TTC549 (cell line): ENCODE data around the gene STX10.

ENCODE experiments used
- FAIRE-seq: peaks from 2 replicates; lab custom pipeline; 2012; peaks lifted over from hg19 to GRCh38; lab: Jason Lieb, UNC

STX10 gene

GRCh38 chr19:13139633-13140311 lies 10.4 kb downstream of the STX10 start:
- no peak for FAIRE-seq

- no peak for FAIRE-seq
Measured at GRCh38 chr19:13138916-13139198, 11.3 kb downstream of the STX10 start.

GRCh38 chr19:13138171-13138915 lies 11.8 kb downstream of the STX10 start:
- no peak for FAIRE-seq

- no peak for FAIRE-seq
Measured at GRCh38 chr19:13137290-13137794, 12.8 kb downstream of the STX10 start.

GRCh38 chr19:13135068-13136062 lies 14.8 kb downstream of the STX10 start:
- no peak for FAIRE-seq

GRCh38 chr19:13134626-13135025 lies 15.5 kb downstream of the STX10 start:
- no peak for FAIRE-seq

- FAIRE-seq = no peak
Measured at GRCh38 chr19:13133241-13133870, 16.8 kb downstream of the STX10 start.

- no peak for FAIRE-seq
Measured at GRCh38 chr19:13132471-13133180, 17.5 kb downstream of the STX10 start.

GRCh38 chr19:13130886-13131490 lies 19.2 kb downstream of the STX10 start:
- FAIRE-seq = no peak

- no peak for FAIRE-seq
Measured at GRCh38 chr19:13129384-13129783, 20.8 kb downstream of the STX10 start.

- no peak for FAIRE-seq
Measured at GRCh38 chr19:13128583-13128982, 21.6 kb downstream of the STX10 start.

- no peak for FAIRE-seq
Measured at GRCh38 chr19:13127811-13128575, 22.2 kb downstream of the STX10 start.

- FAIRE-seq = no peak
Measured at GRCh38 chr19:13127051-13127450, 23.1 kb downstream of the STX10 start.

GRCh38 chr19:13122980-13123957 lies 26.9 kb downstream of the STX10 start:
- FAIRE-seq = no peak

GRCh38 chr19:13122275-13122878 lies 27.8 kb downstream of the STX10 start:
- no peak for FAIRE-seq

GRCh38 chr19:13121551-13122274 lies 28.5 kb downstream of the STX10 start:
- no peak for FAIRE-seq

- FAIRE-seq = no peak
Measured at GRCh38 chr19:13120817-13121216, 29.4 kb downstream of the STX10 start.

- FAIRE-seq = no peak
Measured at GRCh38 chr19:13120031-13120430, 30.1 kb downstream of the STX10 start.
